Endothelial cell (in vitro differentiated cells): ENCODE results near the gene NDUFS2. TPM values are rescaled to one million over a fixed set of nuclear protein-coding genes. Genes with fewer than 3 reads are reported as not detected.

ENCODE experiments used
- DNase-seq: peaks from one replicate; pipeline ENCODE4 v3.0.0; 2021; ENCODE audit warnings: low spot score
- H3K27ac Mint-ChIP-seq: one replicate; pipeline ENCODE4 v1.8.0; 2021; ENCODE audit warnings: mixed read lengths, inconsistent platforms; ENCODE audit not compliant: unreplicated experiment
- H3K27me3 Mint-ChIP-seq: one replicate; pipeline ENCODE4 v1.8.0; 2021; ENCODE audit warnings: mild to moderate bottlenecking, moderate library complexity, mixed read lengths, inconsistent platforms; ENCODE audit not compliant: unreplicated experiment
- H3K36me3 Mint-ChIP-seq: one replicate; pipeline ENCODE4 v1.8.0; 2021; ENCODE audit warnings: mild to moderate bottlenecking, low read depth, mixed read lengths, inconsistent platforms; ENCODE audit not compliant: unreplicated experiment
- H3K4me1 Mint-ChIP-seq: one replicate; pipeline ENCODE4 v1.8.0; 2021; ENCODE audit warnings: mild to moderate bottlenecking, mixed read lengths, inconsistent platforms; ENCODE audit not compliant: unreplicated experiment
- H3K4me3 Mint-ChIP-seq: one replicate; pipeline ENCODE4 v1.8.0; 2021; ENCODE audit warnings: mild to moderate bottlenecking, mixed read lengths, inconsistent platforms; ENCODE audit not compliant: unreplicated experiment
- H3K9me3 Mint-ChIP-seq: one replicate; pipeline ENCODE4 v1.8.0; 2021; ENCODE audit warnings: mixed read lengths, inconsistent platforms; ENCODE audit not compliant: unreplicated experiment
- total RNA-seq: library from RNA; stranded (reverse); fragmentation: NEBNext Ultra II Directional; extraction: Animal tissue kit (Norgen Biotek cat#: 25700); gene quantifications from one replicate; pipeline ENCODE4 v1.2.1, GENCODE V29; 2021; ENCODE audit not compliant: unreplicated experiment
- TF ChIP-seq, protein P1 (sequence below): fragments of 200-600 bp; sonication (generic); IDR thresholded peaks from one replicate; pipeline ENCODE4 v1.5.0; 2021; ENCODE audit warnings: antibody characterized with exemption; ENCODE audit not compliant: unreplicated experiment

Gene NDUFS2
- total RNA-seq, 1 donor from 2014 or later, result 93.1 TPM

DNA sequence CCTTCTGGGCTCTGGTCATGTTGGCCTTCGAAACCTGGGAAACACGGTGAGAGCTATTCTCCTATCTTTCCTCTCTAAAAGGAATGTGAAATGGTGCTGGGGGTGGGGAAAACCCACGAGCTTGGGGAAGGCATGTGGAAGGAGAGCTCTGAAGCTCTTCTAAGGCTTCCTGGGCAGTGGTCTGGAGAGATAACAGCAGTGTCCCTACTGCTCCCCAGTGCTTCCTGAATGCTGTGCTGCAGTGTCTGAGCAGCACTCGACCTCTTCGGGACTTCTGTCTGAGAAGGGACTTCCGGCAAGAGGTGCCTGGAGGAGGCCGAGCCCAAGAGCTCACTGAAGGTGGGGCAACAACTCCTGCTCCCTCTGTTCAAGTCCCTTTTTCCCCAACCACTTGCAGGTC is 40.1 kb upstream of the NDUFS2 start:
- TF ChIP-seq, protein P1, sequence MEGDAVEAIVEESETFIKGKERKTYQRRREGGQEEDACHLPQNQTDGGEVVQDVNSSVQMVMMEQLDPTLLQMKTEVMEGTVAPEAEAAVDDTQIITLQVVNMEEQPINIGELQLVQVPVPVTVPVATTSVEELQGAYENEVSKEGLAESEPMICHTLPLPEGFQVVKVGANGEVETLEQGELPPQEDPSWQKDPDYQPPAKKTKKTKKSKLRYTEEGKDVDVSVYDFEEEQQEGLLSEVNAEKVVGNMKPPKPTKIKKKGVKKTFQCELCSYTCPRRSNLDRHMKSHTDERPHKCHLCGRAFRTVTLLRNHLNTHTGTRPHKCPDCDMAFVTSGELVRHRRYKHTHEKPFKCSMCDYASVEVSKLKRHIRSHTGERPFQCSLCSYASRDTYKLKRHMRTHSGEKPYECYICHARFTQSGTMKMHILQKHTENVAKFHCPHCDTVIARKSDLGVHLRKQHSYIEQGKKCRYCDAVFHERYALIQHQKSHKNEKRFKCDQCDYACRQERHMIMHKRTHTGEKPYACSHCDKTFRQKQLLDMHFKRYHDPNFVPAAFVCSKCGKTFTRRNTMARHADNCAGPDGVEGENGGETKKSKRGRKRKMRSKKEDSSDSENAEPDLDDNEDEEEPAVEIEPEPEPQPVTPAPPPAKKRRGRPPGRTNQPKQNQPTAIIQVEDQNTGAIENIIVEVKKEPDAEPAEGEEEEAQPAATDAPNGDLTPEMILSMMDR, result no peak
- Mint-ChIP-seq H3K27me3 (peaks cover 21% of the 10 kb centered on the region), H3K27ac (peak overlapping the region; percentile 75), H3K4me1 (peaks cover 46% of the 10 kb centered on the region), H3K4me3 (peak overlapping the region; percentile 67), H3K36me3 (peaks cover 38% of the 10 kb centered on the region), H3K9me3 (no peaks in the 10 kb centered on the region)
- no peak for DNase-seq

DNA sequence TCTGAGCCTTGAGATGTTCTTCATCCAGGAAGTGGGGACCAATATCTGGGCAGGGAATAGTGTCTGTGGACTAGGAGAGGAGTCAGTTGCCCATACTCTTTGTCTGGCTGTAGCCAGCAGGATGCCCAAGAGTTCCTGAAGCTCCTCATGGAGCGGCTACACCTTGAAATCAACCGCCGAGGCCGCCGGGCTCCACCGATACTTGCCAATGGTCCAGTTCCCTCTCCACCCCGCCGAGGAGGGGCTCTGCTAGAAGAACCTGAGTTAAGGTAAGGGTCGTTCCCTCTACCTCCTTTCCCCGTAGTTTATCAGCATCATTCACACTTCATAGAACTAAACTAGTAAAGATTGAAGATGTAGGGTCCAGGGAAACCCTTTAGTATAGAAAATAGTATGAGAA is 39.4 kb upstream of the NDUFS2 start:
- H3K27ac Mint-ChIP-seq, result peak overlapping the region; percentile 75
- H3K36me3 Mint-ChIP-seq, result peaks cover 30% of the 10 kb centered on the region
- H3K4me3 Mint-ChIP-seq, result peak overlapping the region; percentile 66
- peaks cover 49% of the 10 kb centered on the region for H3K4me1 Mint-ChIP-seq
- DNase-seq, result no peak
- H3K27me3 Mint-ChIP-seq, result peaks cover 21% of the 10 kb centered on the region
- TF ChIP-seq, protein P1, result no peak
- no peaks in the 10 kb centered on the region for H3K9me3 Mint-ChIP-seq

DNA sequence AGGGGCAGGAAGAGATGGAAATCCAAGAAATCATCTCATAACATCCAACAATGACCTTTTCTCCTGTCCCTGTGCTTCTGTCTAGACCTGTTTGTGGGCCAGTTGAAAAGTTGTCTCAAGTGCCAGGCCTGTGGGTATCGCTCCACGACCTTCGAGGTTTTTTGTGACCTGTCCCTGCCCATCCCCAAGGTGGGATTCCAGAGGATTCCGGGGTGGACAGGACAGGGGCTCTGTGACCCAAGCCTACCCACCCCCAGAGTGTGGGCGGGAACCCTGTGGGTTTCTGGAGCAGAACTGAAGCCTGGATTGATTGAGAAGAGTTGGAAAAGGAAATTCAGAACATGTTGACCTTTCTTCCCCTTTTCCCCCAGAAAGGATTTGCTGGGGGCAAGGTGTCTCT is 38.4 kb upstream of the NDUFS2 start:
- Mint-ChIP-seq H3K4me1 (peaks cover 40% of the 10 kb centered on the region), H3K36me3 (peaks cover 25% of the 10 kb centered on the region)
- TF ChIP-seq, protein P1, result no peak

DNA sequence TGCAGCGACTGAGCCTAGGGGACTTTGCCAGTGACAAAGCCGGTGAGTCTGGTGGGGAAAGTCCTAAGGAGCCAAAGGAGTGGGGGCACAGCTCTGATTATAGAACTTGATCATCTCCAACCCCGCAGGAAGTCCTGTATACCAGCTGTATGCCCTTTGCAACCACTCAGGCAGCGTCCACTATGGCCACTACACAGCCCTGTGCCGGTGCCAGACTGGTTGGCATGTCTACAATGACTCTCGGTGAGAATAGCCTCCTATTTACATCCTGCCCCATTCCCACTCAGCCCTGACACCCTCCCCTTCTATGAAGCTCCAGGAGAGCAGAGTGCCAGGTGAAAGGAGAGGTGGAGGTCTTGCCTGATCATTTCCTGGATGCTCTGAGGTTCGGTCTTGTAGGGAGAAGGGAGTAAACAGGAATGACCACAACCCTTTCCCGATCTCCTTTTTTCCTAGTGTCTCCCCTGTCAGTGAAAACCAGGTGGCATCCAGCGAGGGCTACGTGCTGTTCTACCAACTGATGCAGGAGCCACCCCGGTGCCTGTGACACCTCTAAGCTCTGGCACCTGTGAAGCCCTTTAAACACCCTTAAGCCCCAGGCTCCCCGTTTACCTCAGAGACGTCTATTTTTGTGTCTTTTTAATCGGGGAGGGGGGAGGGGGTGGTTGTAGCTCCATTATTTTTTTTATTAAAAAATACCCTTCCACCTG is 37.1 kb upstream of the NDUFS2 start:
- peaks cover 28% of the 10 kb centered on the region for H3K36me3 Mint-ChIP-seq
- H3K4me3 Mint-ChIP-seq, result no peak overlapping the region
- H3K4me1 Mint-ChIP-seq, result peaks cover 35% of the 10 kb centered on the region
- peak overlapping the region; percentile 82 for H3K27ac Mint-ChIP-seq
- TF ChIP-seq, protein P1, result no peak
- H3K27me3 Mint-ChIP-seq, result peaks cover 12% of the 10 kb centered on the region
- no peak for DNase-seq
- no peaks in the 10 kb centered on the region for H3K9me3 Mint-ChIP-seq

More for the DNA sequence above, 38.4 kb upstream of the NDUFS2 start:
- H3K9me3 Mint-ChIP-seq, result no peaks in the 10 kb centered on the region
- peak overlapping the region; percentile 61 for H3K27ac Mint-ChIP-seq
- peaks cover 17% of the 10 kb centered on the region for H3K27me3 Mint-ChIP-seq
- peak overlapping the region; percentile 53 for H3K4me3 Mint-ChIP-seq
- no peak for DNase-seq

DNA sequence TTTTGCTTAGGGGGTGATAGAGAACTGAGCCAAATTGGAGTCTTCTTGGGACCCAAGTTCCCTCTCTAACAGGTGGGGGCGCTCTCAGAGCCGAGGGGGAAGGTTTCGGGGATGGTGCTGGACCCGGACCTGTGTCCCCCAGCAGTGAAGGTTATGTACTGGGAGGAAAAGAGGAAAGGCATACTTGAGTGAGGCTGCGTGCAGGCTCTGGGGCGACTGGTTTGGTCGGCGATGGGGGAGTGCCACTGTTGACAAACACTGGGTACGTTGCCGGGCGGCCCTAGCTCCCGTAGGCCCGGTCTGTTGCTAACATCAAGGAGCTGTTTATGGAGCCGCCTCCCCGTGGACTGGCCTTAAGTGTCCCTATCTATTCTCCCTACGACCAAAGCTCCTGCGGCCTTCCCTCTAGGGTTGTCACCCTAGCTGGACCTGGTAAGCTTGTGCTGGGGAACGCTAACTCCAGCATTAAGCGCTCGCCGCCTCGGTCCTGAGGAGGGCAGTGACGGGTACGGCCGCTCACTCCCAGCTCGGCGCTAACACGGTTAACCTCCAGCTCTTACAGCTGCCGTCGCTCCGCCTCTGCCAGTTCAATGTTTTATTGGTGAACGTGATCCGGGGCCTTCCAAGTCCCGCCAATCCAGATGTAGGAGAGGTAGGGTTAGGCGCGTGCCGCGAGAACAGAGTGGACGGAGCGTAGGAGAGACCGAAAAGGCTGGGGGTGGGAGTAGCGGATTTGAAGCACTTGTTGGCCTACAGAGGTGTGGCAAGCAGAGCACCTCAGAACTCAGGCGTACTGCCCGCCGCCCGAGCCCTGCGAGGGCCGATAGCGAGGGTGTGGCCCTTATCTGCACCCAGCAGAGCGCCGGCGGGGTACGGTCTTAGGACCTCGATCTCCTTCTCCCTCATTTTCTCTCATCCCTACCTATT is 36.2 kb upstream of the NDUFS2 start, which contains the start of gene PPOX:
PPOX (plus strand) TSS at position 685 of the 927 bp plus-strand sequence. CDS start 422 bp downstream, outside the sequence.
- H3K4me3 Mint-ChIP-seq, result peak within 1 kb of the TSS; percentile 94
- H3K9me3 Mint-ChIP-seq, result no peaks in the 10 kb centered on the region
- peaks cover 11% of the 10 kb centered on the region for H3K27me3 Mint-ChIP-seq
- H3K27ac Mint-ChIP-seq, result peak within 1 kb of the TSS; percentile 98
- peaks cover 30% of the 10 kb centered on the region for H3K36me3 Mint-ChIP-seq
- peaks cover 33% of the 10 kb centered on the region for H3K4me1 Mint-ChIP-seq
- TF ChIP-seq, protein P1, result peak; percentile 26
- peak; percentile 87 for DNase-seq
